DND-41 (cell line): ENCODE results near the gene SRP54.

Source experiments
- ATAC-seq: fragments of 200-7000 bp; cut with Tn5 transposase; 3 replicates; pipeline ENCODE4 v1.9.1; 2021; ENCODE audit warnings: low read depth; ENCODE audit not compliant: insufficient read depth
- DNase-seq: peaks from one replicate; pipeline ENCODE4 v3.0.0-alpha.2; 2020
- H2AFZ ChIP-seq: 2 replicates; pipeline ENCODE4 v1.6.0; 2012; ENCODE audit warnings: low read depth, low read length
- H3K27ac ChIP-seq: 2 replicates; pipeline ENCODE4 v1.5.1; 2012; ENCODE audit warnings: low read length, inconsistent platforms
- H3K27me3 ChIP-seq: fragments of 200-600 bp; sonication (generic); 2 replicates; pipeline ENCODE4 v1.6.0; 2012; ENCODE audit warnings: low read length, mild to moderate bottlenecking, inconsistent platforms; ENCODE audit not compliant: insufficient read depth, poor library complexity
- H3K36me3 ChIP-seq: 2 replicates; pipeline ENCODE4 v1.5.1; 2012; ENCODE audit warnings: low read length, inconsistent platforms; ENCODE audit not compliant: insufficient read depth
- H3K4me1 ChIP-seq: 2 replicates; pipeline ENCODE4 v1.5.1; 2012; ENCODE audit warnings: mild to moderate bottlenecking, low read length; ENCODE audit not compliant: insufficient read depth
- H3K4me2 ChIP-seq: 2 replicates; pipeline ENCODE4 v1.6.0; 2012; ENCODE audit warnings: mild to moderate bottlenecking, moderate library complexity, low read length, inconsistent platforms; ENCODE audit not compliant: insufficient read depth
- H3K4me3 ChIP-seq, 2 experiments: fragments of 200-600 bp in 1 of 2; shearing (Covaris generic) in 1 of 2; 2 replicates each; pipeline ENCODE4 v1.5.1; 2012 to 2016; ENCODE audit warnings: inconsistent platforms in 2 of 2, low read length in 2 of 2, mild to moderate bottlenecking in 2 of 2, low read depth in 1 of 2, moderate library complexity in 1 of 2
- H3K79me2 ChIP-seq: 2 replicates; pipeline ENCODE4 v1.6.0; 2012; ENCODE audit warnings: low read length, inconsistent platforms; ENCODE audit not compliant: insufficient read depth
- H3K9ac ChIP-seq: 2 replicates; pipeline ENCODE4 v1.6.0; 2012; ENCODE audit warnings: low read depth, mild to moderate bottlenecking, inconsistent platforms, low read length, moderate library complexity
- H3K9me3 ChIP-seq: 2 replicates; pipeline ENCODE4 v1.5.1; 2012; ENCODE audit warnings: low read length, moderate library complexity, mild to moderate bottlenecking, inconsistent platforms; ENCODE audit not compliant: insufficient read depth, severe bottlenecking
- H4K20me1 ChIP-seq: 2 replicates; pipeline ENCODE4 v1.6.0; 2012; ENCODE audit warnings: low read length; ENCODE audit not compliant: insufficient read depth
- CTCF ChIP-seq: IDR thresholded peaks from 2 replicates; pipeline ENCODE4 v1.5.1; 2012; ENCODE audit warnings: borderline replicate concordance, low read length, moderate library complexity, mild to moderate bottlenecking; ENCODE audit not compliant: poor library complexity, severe bottlenecking; ENCODE audit errors: extremely low read depth
- EZH2 ChIP-seq: IDR thresholded peaks from 3 replicates; pipeline ENCODE4 v1.6.1; 2012; ENCODE audit warnings: borderline replicate concordance, low read depth, mild to moderate bottlenecking, moderate library complexity, low read length, inconsistent platforms; ENCODE audit not compliant: severe bottlenecking

The SRP54 gene

GRCh38 chr14:34937442-34937841, 45.4 kb upstream of the SRP54 start:
- no peaks in the 10 kb centered on the region for H3K4me1 ChIP-seq
- no peak for TF ChIP-seq EZH2
- TF ChIP-seq CTCF = no peak
- ATAC-seq = no peak
- H4K20me1 ChIP-seq = no peaks in the 10 kb centered on the region
- H3K9me3 ChIP-seq = no peaks in the 10 kb centered on the region
- H3K9ac ChIP-seq = no peak overlapping the region
- no peaks in the 10 kb centered on the region for H3K36me3 ChIP-seq
- no peak overlapping the region for H2AFZ ChIP-seq
- no peak overlapping the region for H3K4me3 ChIP-seq
- no peaks in the 10 kb centered on the region for H3K27me3 ChIP-seq
- no peak overlapping the region for H3K27ac ChIP-seq
- no peaks in the 10 kb centered on the region for H3K79me2 ChIP-seq
- no peak overlapping the region for H3K4me2 ChIP-seq
- no peak for DNase-seq

GRCh38 chr14:34937876-34938275, 44.9 kb upstream of the SRP54 start:
- Histone ChIP-seq H3K36me3 (no peaks in the 10 kb centered on the region), H4K20me1 (no peaks in the 10 kb centered on the region), H3K4me1 (no peaks in the 10 kb centered on the region), H3K27ac (no peak overlapping the region), H3K9me3 (no peaks in the 10 kb centered on the region), H3K27me3 (no peaks in the 10 kb centered on the region), H2AFZ (no peak overlapping the region), H3K4me2 (no peak overlapping the region), H3K79me2 (no peaks in the 10 kb centered on the region), H3K4me3 (no peak overlapping the region), H3K9ac (no peak overlapping the region)
- ATAC-seq (no peak), DNase-seq (no peak)
- TF ChIP-seq EZH2 = no peak

GRCh38 chr14:34943506-34943905, 39.3 kb upstream of the SRP54 start:
- no peak overlapping the region for H3K9ac ChIP-seq
- H3K4me1 ChIP-seq = no peaks in the 10 kb centered on the region
- H3K4me3 ChIP-seq = no peak overlapping the region
- no peaks in the 10 kb centered on the region; the same call in 1 of the 2 replicates for H3K36me3 ChIP-seq
- no peak for DNase-seq
- no peaks in the 10 kb centered on the region for H3K79me2 ChIP-seq
- peaks cover 4% of the 10 kb centered on the region for H3K9me3 ChIP-seq
- ATAC-seq = no peak
- H3K27me3 ChIP-seq = no peaks in the 10 kb centered on the region
- H4K20me1 ChIP-seq = no peaks in the 10 kb centered on the region
- H2AFZ ChIP-seq = no peak overlapping the region
- TF ChIP-seq EZH2 (no peak), CTCF (no peak)
- no peak overlapping the region for H3K27ac ChIP-seq
- no peak overlapping the region for H3K4me2 ChIP-seq

- no peak overlapping the region for H3K9ac ChIP-seq
- H3K36me3 ChIP-seq = no peaks in the 10 kb centered on the region; the same call in 1 of the 2 replicates
- peaks cover 4% of the 10 kb centered on the region for H3K9me3 ChIP-seq
- H3K79me2 ChIP-seq = no peaks in the 10 kb centered on the region
- TF ChIP-seq EZH2 = no peak
- no peak for TF ChIP-seq CTCF
- H3K4me1 ChIP-seq = no peaks in the 10 kb centered on the region
- DNase-seq (no peak), ATAC-seq (no peak)
- H3K4me3 ChIP-seq = no peak overlapping the region
- no peaks in the 10 kb centered on the region for H3K27me3 ChIP-seq
- H3K27ac ChIP-seq = no peak overlapping the region
- H4K20me1 ChIP-seq = no peaks in the 10 kb centered on the region
- H2AFZ ChIP-seq = no peak overlapping the region
- no peak overlapping the region for H3K4me2 ChIP-seq
Observed at GRCh38 chr14:34944744-34945143, 38.0 kb upstream of the SRP54 start.
